Measurements from ENCODE around the gene SMIM13. TPM values are rescaled to one million over a fixed set of nuclear protein-coding genes. Genes with fewer than 3 reads are reported as not detected.

Gene SMIM13
- total RNA-seq, 2 experiments from 2014 or later: 3.0 to 4.6 TPM

DNA sequence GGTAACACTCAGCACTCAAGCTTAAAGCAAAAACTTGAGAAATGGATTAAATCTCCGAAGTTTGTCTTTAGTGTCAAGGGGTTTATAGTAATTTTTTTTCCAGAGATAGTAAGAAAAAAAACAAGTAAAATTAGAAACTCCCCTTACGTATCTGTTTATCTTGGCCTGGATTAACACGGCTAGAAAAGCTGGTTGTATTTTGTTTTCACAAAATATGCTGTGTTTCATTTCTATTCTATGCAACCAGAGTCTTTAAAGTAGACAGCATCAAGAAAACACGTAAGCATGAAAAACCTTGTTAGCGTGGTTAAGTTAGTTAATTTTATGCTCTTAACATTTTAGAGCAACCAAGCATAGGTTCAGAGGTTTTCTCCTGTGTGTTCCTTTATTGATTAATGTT is 39.6 kb downstream of the SMIM13 start:
- Histone ChIP-seq H3K9me3 (ENCODE audit: control insufficient read depth in 1 of 2, insufficient read depth in 1 of 2, low read length in 2 of 2) (no peaks in the 10 kb centered on the region), H3K27me3 (ENCODE audit: control insufficient read depth in 1 of 2, insufficient read depth in 2 of 2, low read length in 2 of 2) (no peaks in the 10 kb centered on the region), H3K4me3 (ENCODE audit: low read length) (no peak overlapping the region), H3K4me1 (ENCODE audit: insufficient read depth, low read length) (no peaks in the 10 kb centered on the region), H3K27ac (ENCODE audit: low read depth in 1 of 2, low read length in 2 of 2) (no peak overlapping the region), H3K36me3 (ENCODE audit: insufficient read depth, low read length) (peaks cover 8% of the 10 kb centered on the region)
- H3K27ac Mint-ChIP-seq: no peak overlapping the region
- no peak overlapping the region for H3K4me3 Mint-ChIP-seq
- no peaks in the 10 kb centered on the region for H3K27me3 Mint-ChIP-seq
- H3K9me3 Mint-ChIP-seq: no peaks in the 10 kb centered on the region
- intact Hi-C loops (cut with DNase I, micrococcal nuclease): no loop called here
- H3K36me3 Mint-ChIP-seq (ENCODE audit: low read depth): peaks cover 20% of the 10 kb centered on the region
- ATAC-seq (ENCODE audit: poor library complexity): no peak
- POLR2A ChIA-PET: no interaction called here
- H3K4me1 Mint-ChIP-seq (ENCODE audit: low read depth): peaks cover 17% of the 10 kb centered on the region
- no peak for TF ChIP-seq CTCF (IDR thresholded peaks at IDR 0.05)
- CTCF ChIA-PET: no interaction called here
- DNase-seq: no peak

DNA sequence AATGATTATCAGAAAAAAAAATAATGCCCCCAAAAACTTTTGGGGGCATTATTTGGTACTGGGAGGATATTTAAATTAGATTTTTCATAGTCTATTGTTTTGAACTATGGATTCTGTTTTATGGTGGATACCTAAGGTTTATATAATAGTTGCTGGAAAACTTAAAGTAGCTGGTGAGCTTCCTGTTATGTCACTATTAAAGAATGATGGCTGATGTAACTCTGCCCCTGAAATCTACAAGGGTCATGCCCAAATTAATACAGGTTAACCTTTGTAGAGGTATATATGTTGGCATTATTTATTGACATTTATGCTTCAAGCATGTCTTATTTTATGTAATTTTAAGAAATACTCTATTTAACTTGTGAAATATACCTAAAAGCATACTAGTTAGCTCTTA is 43.2 kb downstream of the SMIM13 start:
- POLR2A ChIA-PET: interaction anchor here (0.7 to 0.9 kb wide), 3 partner anchors 38 to 360 kb away, joined by 3 to 5 read pairs (median 4); no protein-coding TSS in a partner anchor
- H3K4me1 Mint-ChIP-seq (ENCODE audit: low read depth): no peaks in the 10 kb centered on the region

GRCh38 chr6:11139051-11139960 is 45.7 kb downstream of the SMIM13 start:
- H3K4me1 ChIP-seq (ENCODE audit: insufficient read depth, low read length): peaks cover under 1% of the 10 kb centered on the region
- Mint-ChIP-seq H3K4me3 (no peak overlapping the region), H3K27ac (no peak overlapping the region), H3K36me3 (ENCODE audit: low read depth) (peaks cover 18% of the 10 kb centered on the region), H3K9me3 (no peaks in the 10 kb centered on the region), H3K4me1 (ENCODE audit: low read depth) (no peaks in the 10 kb centered on the region), H3K27me3 (no peaks in the 10 kb centered on the region)
- no peak for ATAC-seq (ENCODE audit: poor library complexity)
- no peak overlapping the region for H3K4me3 ChIP-seq (ENCODE audit: low read length)
- intact Hi-C loops (cut with DNase I, micrococcal nuclease): no loop called here
- peaks cover 8% of the 10 kb centered on the region for H3K36me3 ChIP-seq (ENCODE audit: insufficient read depth, low read length)
- CTCF ChIA-PET: no interaction called here
- DNase-seq: peak in 2 of 14 experiments; percentile 21 to 25
- H3K9me3 ChIP-seq (ENCODE audit: control insufficient read depth in 1 of 2, insufficient read depth in 1 of 2, low read length in 2 of 2): no peaks in the 10 kb centered on the region
- TF ChIP-seq CTCF (IDR thresholded peaks at IDR 0.05): no peak
- H3K27me3 ChIP-seq (ENCODE audit: control insufficient read depth in 1 of 2, insufficient read depth in 2 of 2, low read length in 2 of 2): no peaks in the 10 kb centered on the region
- POLR2A ChIA-PET: no interaction called here
- no peak overlapping the region for H3K27ac ChIP-seq (ENCODE audit: low read depth in 1 of 2, low read length in 2 of 2)

More for the DNA sequence above, 43.2 kb downstream of the SMIM13 start:
- intact Hi-C loops (cut with DNase I, micrococcal nuclease): no loop called here
- Mint-ChIP-seq H3K9me3 (no peaks in the 10 kb centered on the region), H3K27ac (no peak overlapping the region), H3K36me3 (ENCODE audit: low read depth) (peaks cover 20% of the 10 kb centered on the region), H3K4me3 (no peak overlapping the region), H3K27me3 (no peaks in the 10 kb centered on the region)
- DNase-seq (no peak), ATAC-seq (ENCODE audit: poor library complexity) (no peak)
- H3K9me3 ChIP-seq (ENCODE audit: control insufficient read depth in 1 of 2, insufficient read depth in 1 of 2, low read length in 2 of 2): no peaks in the 10 kb centered on the region
- H3K4me3 ChIP-seq (ENCODE audit: low read length): no peak overlapping the region
- TF ChIP-seq CTCF (IDR thresholded peaks at IDR 0.05): no peak
- H3K27me3 ChIP-seq (ENCODE audit: control insufficient read depth in 1 of 2, insufficient read depth in 2 of 2, low read length in 2 of 2): no peaks in the 10 kb centered on the region
- H3K27ac ChIP-seq (ENCODE audit: low read depth in 1 of 2, low read length in 2 of 2): no peak overlapping the region
- CTCF ChIA-PET: interaction anchor here (1.4 kb wide), 1 partner anchor 359 kb away, joined by 3 read pairs; no protein-coding TSS in a partner anchor
- no peaks in the 10 kb centered on the region for H3K4me1 ChIP-seq (ENCODE audit: insufficient read depth, low read length)
- H3K36me3 ChIP-seq (ENCODE audit: insufficient read depth, low read length): peaks cover 8% of the 10 kb centered on the region
